Measurements from ENCODE around the gene DYRK3.

Gene DYRK3

GRCh38 chr1:206663832-206664652 lies 28.7 kb downstream of the DYRK3 start:
- Histone ChIP-seq H3K4me1 (ENCODE audit: control insufficient read depth, insufficient read depth, low read length) (peaks cover 8% of the 10 kb centered on the region), H3K9ac (ENCODE audit: low read depth, low read length) (no peak overlapping the region), H3K27me3 (ENCODE audit: control insufficient read depth, insufficient read depth, low read length) (peaks cover 50% of the 10 kb centered on the region), H3K4me3 (ENCODE audit: low read length) (no peak overlapping the region), H3K9me3 (replicated peaks; ENCODE audit: low read length) (no peaks in the 10 kb centered on the region), H3K4me2 (ENCODE audit: low read length) (peak overlapping the region; percentile 65), H3K36me3 (ENCODE audit: insufficient read depth, low read length) (no peaks in the 10 kb centered on the region)

- no peaks in the 10 kb centered on the region for H3K36me3 ChIP-seq (ENCODE audit: insufficient read depth, low read length)
- H3K4me1 ChIP-seq (ENCODE audit: control insufficient read depth, insufficient read depth, low read length), result peaks cover 3% of the 10 kb centered on the region
- no peak overlapping the region for H3K4me3 ChIP-seq (ENCODE audit: low read length)
- H3K4me2 ChIP-seq (ENCODE audit: low read length), result no peak overlapping the region
- H3K9me3 ChIP-seq (replicated peaks; ENCODE audit: low read length), result no peaks in the 10 kb centered on the region
- H3K27me3 ChIP-seq (ENCODE audit: control insufficient read depth, insufficient read depth, low read length), result peaks cover 50% of the 10 kb centered on the region
- H3K9ac ChIP-seq (ENCODE audit: low read depth, low read length), result no peak overlapping the region
Measured at GRCh38 chr1:206664740-206665139, 29.4 kb downstream of the DYRK3 start.

GRCh38 chr1:206666031-206666561 lies 30.8 kb downstream of the DYRK3 start:
- Histone ChIP-seq H3K27me3 (ENCODE audit: control insufficient read depth, insufficient read depth, low read length) (peaks cover 48% of the 10 kb centered on the region), H3K9me3 (replicated peaks; ENCODE audit: low read length) (no peaks in the 10 kb centered on the region), H3K4me1 (ENCODE audit: control insufficient read depth, insufficient read depth, low read length) (no peaks in the 10 kb centered on the region), H3K4me2 (ENCODE audit: low read length) (no peak overlapping the region), H3K36me3 (ENCODE audit: insufficient read depth, low read length) (no peaks in the 10 kb centered on the region), H3K9ac (ENCODE audit: low read depth, low read length) (no peak overlapping the region), H3K4me3 (ENCODE audit: low read length) (no peak overlapping the region)

GRCh38 chr1:206666954-206667665 lies 31.8 kb downstream of the DYRK3 start:
- no peak overlapping the region for H3K4me3 ChIP-seq (ENCODE audit: low read length)
- H3K9ac ChIP-seq (ENCODE audit: low read depth, low read length), result no peak overlapping the region
- no peak overlapping the region for H3K4me2 ChIP-seq (ENCODE audit: low read length)
- H3K9me3 ChIP-seq (replicated peaks; ENCODE audit: low read length), result no peaks in the 10 kb centered on the region
- H3K4me1 ChIP-seq (ENCODE audit: control insufficient read depth, insufficient read depth, low read length), result no peaks in the 10 kb centered on the region
- H3K36me3 ChIP-seq (ENCODE audit: insufficient read depth, low read length), result no peaks in the 10 kb centered on the region
- peaks cover 43% of the 10 kb centered on the region for H3K27me3 ChIP-seq (ENCODE audit: control insufficient read depth, insufficient read depth, low read length)

GRCh38 chr1:206668351-206668750 lies 33.0 kb downstream of the DYRK3 start:
- Histone ChIP-seq H3K4me2 (ENCODE audit: low read length) (no peak overlapping the region), H3K36me3 (ENCODE audit: insufficient read depth, low read length) (no peaks in the 10 kb centered on the region), H3K9me3 (replicated peaks; ENCODE audit: low read length) (no peaks in the 10 kb centered on the region), H3K27me3 (ENCODE audit: control insufficient read depth, insufficient read depth, low read length) (peaks cover 32% of the 10 kb centered on the region), H3K4me3 (ENCODE audit: low read length) (no peak overlapping the region), H3K9ac (ENCODE audit: low read depth, low read length) (no peak overlapping the region), H3K4me1 (ENCODE audit: control insufficient read depth, insufficient read depth, low read length) (peaks cover 10% of the 10 kb centered on the region)

GRCh38 chr1:206668874-206669410 lies 33.6 kb downstream of the DYRK3 start:
- peaks cover 26% of the 10 kb centered on the region for H3K27me3 ChIP-seq (ENCODE audit: control insufficient read depth, insufficient read depth, low read length)
- no peak overlapping the region for H3K9ac ChIP-seq (ENCODE audit: low read depth, low read length)
- H3K4me3 ChIP-seq (ENCODE audit: low read length), result no peak overlapping the region
- peaks cover 14% of the 10 kb centered on the region for H3K4me1 ChIP-seq (ENCODE audit: control insufficient read depth, insufficient read depth, low read length)
- no peak overlapping the region for H3K4me2 ChIP-seq (ENCODE audit: low read length)
- H3K36me3 ChIP-seq (ENCODE audit: insufficient read depth, low read length), result no peaks in the 10 kb centered on the region
- no peaks in the 10 kb centered on the region for H3K9me3 ChIP-seq (replicated peaks; ENCODE audit: low read length)

GRCh38 chr1:206672011-206672688 lies 36.8 kb downstream of the DYRK3 start:
- Histone ChIP-seq H3K36me3 (ENCODE audit: insufficient read depth, low read length) (no peaks in the 10 kb centered on the region), H3K4me1 (ENCODE audit: control insufficient read depth, insufficient read depth, low read length) (peaks cover 32% of the 10 kb centered on the region), H3K4me2 (ENCODE audit: low read length) (no peak overlapping the region), H3K9me3 (replicated peaks; ENCODE audit: low read length) (no peaks in the 10 kb centered on the region), H3K27me3 (ENCODE audit: control insufficient read depth, insufficient read depth, low read length) (peaks cover 7% of the 10 kb centered on the region), H3K9ac (ENCODE audit: low read depth, low read length) (no peak overlapping the region), H3K4me3 (ENCODE audit: low read length) (no peak overlapping the region)

- Histone ChIP-seq H3K9me3 (replicated peaks; ENCODE audit: low read length) (no peaks in the 10 kb centered on the region), H3K4me3 (ENCODE audit: low read length) (no peak overlapping the region), H3K4me2 (ENCODE audit: low read length) (peak overlapping the region; percentile 26), H3K9ac (ENCODE audit: low read depth, low read length) (no peak overlapping the region), H3K36me3 (ENCODE audit: insufficient read depth, low read length) (no peaks in the 10 kb centered on the region), H3K4me1 (ENCODE audit: control insufficient read depth, insufficient read depth, low read length) (peaks cover 32% of the 10 kb centered on the region), H3K27me3 (ENCODE audit: control insufficient read depth, insufficient read depth, low read length) (peaks cover 2% of the 10 kb centered on the region)
Measured at GRCh38 chr1:206672844-206673758, 37.8 kb downstream of the DYRK3 start.

GRCh38 chr1:206674236-206674635 lies 38.9 kb downstream of the DYRK3 start:
- no peaks in the 10 kb centered on the region for H3K36me3 ChIP-seq (ENCODE audit: insufficient read depth, low read length)
- H3K9me3 ChIP-seq (replicated peaks; ENCODE audit: low read length), result no peaks in the 10 kb centered on the region
- H3K27me3 ChIP-seq (ENCODE audit: control insufficient read depth, insufficient read depth, low read length), result no peaks in the 10 kb centered on the region
- H3K4me2 ChIP-seq (ENCODE audit: low read length), result peak overlapping the region; percentile 32
- H3K9ac ChIP-seq (ENCODE audit: low read depth, low read length), result peak overlapping the region; percentile 47
- H3K4me3 ChIP-seq (ENCODE audit: low read length), result no peak overlapping the region
- H3K4me1 ChIP-seq (ENCODE audit: control insufficient read depth, insufficient read depth, low read length), result peaks cover 32% of the 10 kb centered on the region

- peak overlapping the region; percentile 47 for H3K9ac ChIP-seq (ENCODE audit: low read depth, low read length)
- H3K27me3 ChIP-seq (ENCODE audit: control insufficient read depth, insufficient read depth, low read length), result no peaks in the 10 kb centered on the region
- H3K4me1 ChIP-seq (ENCODE audit: control insufficient read depth, insufficient read depth, low read length), result peaks cover 32% of the 10 kb centered on the region
Measured at GRCh38 chr1:206674745-206675175, 39.4 kb downstream of the DYRK3 start.

More at GRCh38 chr1:206674745-206675175, 39.4 kb downstream of the DYRK3 start:
- Histone ChIP-seq H3K4me3 (ENCODE audit: low read length) (no peak overlapping the region), H3K9me3 (replicated peaks; ENCODE audit: low read length) (no peaks in the 10 kb centered on the region), H3K36me3 (ENCODE audit: insufficient read depth, low read length) (no peaks in the 10 kb centered on the region), H3K4me2 (ENCODE audit: low read length) (peak overlapping the region; percentile 39)

All from skeletal muscle satellite cell (primary cell).